ENCODE data around the gene SH3RF3.

Gene SH3RF3

DNA sequence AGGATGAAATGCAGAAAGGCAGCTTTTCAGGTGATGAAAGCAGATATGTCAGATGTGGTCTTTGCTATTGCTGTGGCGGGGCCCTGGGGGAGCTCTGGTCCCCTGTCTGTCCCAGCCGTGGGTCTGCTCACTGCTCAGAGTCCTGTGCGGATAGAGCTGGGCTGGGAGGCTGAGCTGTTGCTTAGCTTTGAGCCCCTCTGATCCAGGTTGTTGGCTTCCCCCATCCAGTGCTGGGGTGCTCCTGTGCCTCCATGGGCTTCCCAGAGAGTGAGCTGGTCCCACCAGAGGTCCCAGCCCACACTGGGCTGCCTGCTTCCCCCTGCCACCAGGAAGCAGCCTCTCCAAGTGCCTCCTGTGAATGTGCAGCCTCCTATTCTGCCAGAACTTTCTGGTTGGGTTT is 55.4 kb downstream of the SH3RF3 start:
- DNase-seq: peak; percentile 45

DNA sequence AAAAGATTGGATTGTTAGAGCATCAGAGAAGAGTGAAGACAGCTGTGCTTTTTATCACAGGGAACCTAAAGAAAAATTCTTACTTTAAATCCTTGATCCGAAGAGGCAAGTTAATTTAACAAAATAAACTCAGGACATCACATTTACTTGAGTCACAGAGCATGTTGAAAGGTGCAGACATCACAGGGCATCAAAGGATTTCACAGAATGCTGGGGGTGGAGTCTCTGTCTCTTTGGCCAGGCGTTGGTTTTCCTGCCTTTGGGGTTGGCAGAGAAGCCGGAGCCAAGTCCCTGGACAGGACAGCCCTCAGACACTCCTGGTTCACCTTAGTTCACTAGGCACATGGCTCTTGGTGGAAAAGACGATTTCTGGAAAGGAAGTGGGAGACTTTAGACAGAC is 56.3 kb downstream of the SH3RF3 start:
- peak; percentile 40 for DNase-seq

DNA sequence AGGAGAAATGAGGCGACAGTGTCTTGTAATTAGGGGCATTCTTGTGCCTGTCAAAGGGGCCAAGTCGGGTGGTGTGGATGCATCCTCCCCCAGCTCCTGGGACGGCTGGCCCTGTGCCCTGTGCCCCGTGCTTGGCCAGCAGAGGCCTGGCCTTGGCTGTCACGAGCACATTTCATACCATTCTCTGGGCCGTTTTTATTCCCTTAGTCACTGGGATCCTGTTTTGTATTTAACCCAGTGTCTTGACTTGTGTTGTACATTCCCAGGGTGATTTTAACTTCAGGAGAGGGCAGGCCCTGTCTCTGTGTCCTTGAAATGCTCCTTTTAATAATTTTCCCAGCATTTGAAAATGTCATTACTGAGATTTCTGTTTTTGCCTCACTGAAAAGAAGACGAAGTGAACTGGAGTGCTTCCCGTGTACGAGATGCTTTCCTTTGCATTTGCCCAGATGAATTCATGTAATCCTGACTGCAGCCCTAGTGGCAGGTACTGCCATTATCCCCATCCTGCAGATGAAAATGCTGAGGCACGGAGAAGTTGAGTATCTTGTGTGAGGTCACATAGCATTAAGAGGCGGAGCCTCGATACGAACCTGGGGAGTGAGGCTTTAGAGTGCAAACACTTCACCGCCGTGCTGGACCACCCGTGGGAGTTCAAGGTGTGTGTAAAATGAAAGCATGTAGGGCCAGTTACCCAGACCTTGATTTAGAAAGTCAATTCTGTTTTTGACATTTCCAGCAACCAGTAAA is 57.0 kb downstream of the SH3RF3 start:
- DNase-seq: peak; percentile 43

DNA sequence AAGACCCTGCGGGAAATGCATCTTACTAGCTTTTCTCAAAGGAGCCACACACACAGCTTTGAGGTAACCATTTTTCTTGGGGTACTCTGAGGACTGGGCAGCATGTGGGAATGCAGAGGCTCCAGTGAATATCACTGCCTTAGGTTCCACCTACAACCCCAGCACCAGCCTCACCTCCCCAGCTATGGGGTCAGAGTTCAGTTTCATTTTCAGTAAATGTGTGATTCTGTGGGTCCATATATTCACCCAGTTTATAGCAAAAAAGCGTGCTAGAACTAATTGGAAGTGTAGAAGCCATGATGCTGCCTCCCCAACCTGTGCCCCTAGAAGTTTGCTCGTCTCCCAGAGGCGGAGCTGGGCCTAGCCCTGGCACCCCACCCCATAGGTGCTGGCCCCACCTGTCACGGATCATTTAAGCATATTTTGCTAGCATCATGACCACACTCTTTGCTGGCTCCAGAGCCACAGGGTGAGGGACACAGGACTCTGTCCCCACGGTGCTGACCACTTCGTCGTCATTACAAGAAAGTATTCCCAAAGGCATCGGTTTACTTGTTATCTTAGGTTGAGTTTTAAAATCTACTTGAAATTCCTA is 57.7 kb downstream of the SH3RF3 start:
- DNase-seq: no peak

DNA sequence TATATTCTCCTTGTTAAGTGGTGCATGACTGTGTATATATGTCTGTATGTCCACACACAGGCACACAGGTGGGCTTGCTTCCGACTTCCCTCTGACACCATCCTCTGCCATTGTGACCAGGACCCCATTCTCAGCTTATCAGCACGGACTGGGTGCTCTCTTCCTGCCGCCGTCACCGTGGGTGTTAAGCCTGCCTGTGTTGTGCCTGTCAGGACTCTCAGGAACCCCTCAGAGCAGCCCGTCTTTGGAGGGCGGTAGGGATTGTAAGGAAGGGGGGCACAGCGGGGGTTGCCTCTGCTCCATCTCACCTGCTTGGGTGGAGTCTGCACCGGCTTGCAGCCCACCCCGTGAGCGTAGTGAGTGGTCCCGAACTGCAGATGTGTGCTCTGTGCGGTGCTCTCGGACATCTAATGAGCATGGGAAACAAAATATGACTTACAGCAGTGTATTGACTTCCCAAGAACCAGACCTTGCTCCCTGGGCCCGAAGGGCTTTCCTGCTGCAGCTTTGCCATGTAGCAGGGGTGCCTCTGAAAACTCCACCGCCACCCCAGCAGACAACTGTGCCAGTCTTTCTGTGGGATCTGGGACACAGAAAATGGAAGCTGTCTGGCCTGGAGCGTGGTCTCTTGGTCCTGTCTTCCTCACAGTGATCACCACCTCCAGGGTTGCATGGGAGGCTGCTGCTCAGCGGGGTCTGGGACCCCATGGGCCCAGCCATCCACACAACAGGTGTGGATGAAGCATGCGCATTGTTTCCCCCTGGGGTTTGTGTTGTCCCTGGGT is 58.9 kb downstream of the SH3RF3 start:
- DNase-seq: peak; percentile 33

DNA sequence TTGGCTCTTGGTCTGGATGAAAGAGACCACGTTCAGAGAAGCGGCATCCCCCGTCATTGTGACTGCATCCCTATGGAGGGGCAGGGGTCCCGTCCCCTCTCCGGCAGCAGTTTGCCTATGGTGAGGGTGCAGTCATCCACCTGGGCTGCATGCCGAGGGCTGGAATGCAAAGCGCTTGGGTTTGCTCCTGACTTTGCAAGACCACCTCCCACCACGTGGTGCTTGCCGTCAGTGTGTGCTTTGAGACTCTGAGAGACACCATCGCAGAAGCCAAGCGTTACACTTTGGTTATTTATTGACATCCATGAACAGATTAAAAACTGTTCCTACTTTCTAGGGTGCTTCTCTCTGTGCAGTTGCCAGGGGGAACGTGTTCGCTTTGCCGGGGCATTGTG is 59.5 kb downstream of the SH3RF3 start:
- DNase-seq: peak; percentile 33

DNA sequence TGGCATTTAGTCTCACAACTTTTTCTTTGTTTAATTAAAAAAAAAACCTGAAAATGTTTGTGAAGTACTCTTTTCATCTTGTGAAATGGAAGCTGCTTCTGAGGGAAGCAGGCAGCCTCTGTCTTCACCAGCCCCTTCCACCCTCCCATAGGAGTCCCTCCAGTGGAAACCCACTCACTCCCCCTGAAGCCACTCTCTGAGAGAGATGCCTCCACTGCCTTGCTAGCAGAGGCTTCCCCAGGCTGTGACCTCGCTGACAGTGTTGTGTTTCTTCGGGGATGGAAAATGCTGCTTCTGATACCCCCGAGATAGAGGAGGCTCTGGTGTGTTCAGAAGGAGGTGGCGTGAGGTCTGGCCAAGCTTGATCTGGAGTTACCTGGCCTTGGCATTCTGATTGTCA is 59.9 kb downstream of the SH3RF3 start:
- no peak for DNase-seq

DNA sequence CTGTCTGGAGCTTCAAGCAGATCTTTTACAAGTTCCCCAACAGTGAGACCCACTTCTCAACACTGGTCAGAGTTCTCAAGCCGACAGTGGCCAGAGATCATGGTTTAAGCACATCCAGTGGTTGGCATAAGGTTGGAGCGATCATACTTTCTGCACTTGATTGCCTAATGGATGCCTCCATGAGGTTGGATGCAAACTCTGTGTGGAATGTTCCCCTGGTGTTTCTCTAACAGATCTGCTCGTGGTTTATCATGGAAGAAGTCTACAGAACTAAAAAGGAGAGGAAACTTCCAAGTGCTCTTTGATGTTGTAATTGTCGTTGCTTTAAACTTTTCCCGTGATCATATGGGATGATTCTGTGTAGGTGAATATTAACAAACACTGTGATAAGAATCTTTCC is 60.7 kb downstream of the SH3RF3 start:
- peak; percentile 15 for DNase-seq

DNA sequence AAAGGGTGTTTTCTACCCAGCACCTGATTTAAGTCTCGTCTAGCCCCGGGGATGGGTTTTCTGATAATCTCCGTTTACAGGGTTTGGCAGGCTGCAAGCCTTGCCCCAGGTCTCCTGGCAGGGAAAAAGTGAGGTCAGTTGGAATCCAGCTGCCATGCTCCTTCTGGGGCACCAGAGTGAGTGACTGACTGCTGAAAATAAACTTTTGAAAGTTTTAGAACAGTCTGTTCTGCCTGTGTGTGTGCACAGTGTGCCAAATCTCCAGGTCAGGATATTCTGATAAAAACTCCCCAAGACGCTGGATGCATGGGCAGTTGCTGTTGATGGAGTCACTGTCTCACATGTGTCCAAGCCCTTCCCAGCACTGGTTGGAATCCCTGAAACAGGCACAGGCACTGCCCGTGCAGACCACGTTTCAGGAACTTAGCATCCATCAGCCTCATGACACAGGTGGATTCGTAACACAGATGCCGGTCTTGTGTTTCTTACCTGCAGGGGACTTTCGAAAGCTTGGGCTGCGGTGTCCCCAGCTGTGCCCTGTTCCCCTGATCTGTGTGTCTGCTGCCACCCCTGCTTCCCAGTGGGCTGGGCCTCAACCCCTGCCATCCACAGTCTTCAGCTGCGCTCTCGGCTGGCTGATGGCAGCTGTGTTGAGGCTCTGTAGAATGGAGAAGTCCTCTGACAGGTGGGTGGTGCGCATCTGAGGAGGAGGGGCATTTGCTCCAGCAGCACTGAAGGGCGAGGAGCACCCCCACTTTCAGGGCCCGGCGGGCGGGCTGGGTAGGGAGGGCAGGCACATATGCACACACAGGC is 65.0 kb downstream of the SH3RF3 start:
- peak; percentile 49 for DNase-seq

DNA sequence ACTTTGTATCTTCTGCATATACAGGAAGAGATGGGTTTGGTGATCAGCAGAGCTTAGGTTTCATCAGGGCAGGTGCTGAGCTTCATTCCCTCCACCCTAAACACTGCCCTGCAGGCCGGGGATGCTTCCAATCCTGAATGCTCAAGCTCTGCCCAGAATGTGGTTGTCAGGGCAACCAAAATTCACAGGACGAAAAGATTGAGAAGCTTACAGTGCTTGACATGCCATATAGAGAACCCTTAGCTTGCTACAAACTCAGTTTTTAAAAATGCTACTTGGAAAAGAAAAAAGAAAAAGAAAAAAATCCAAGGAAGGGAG is 65.6 kb downstream of the SH3RF3 start:
- no peak for DNase-seq

DNA sequence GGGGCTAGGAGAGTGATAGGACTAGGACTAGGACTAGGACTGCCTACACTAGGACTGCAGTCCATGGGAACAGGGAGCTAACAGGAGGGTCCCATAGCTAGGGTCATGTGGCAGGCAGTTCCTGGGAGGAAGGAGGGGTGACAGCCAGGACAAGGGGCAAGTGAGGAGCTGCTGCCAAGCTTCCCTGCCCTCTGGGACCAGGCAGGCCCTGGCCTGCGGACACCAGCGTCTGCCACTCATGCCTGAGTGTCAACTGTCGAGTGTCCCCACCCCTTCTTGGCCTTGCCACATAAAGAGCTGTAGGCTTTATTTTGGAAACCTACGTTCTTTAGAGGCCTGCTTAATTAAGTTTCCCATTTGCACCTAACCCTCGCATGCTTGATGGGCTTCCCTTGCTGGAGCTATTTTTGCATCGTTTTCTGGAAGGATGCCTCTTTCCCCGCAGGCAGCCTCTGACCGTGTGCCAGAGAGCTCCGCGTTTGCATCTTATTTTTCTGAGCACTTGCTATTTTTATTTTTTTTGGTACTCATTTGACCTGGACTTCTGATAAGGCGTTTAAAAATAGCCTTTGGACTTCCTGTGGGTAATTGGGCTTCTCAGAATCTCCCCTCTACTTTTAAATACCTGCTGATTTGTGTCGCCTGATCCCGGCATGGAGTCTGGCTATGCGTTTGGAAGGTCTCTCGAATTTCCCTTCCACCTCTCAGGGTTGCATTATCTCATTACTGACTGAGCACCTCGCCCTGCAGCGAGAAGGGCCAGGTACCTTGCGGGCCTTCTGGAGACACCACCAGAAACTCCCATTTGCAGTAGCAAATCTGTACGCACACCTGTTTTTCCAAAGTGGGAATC is 66.4 kb downstream of the SH3RF3 start:
- DNase-seq: peak; percentile 38

DNA sequence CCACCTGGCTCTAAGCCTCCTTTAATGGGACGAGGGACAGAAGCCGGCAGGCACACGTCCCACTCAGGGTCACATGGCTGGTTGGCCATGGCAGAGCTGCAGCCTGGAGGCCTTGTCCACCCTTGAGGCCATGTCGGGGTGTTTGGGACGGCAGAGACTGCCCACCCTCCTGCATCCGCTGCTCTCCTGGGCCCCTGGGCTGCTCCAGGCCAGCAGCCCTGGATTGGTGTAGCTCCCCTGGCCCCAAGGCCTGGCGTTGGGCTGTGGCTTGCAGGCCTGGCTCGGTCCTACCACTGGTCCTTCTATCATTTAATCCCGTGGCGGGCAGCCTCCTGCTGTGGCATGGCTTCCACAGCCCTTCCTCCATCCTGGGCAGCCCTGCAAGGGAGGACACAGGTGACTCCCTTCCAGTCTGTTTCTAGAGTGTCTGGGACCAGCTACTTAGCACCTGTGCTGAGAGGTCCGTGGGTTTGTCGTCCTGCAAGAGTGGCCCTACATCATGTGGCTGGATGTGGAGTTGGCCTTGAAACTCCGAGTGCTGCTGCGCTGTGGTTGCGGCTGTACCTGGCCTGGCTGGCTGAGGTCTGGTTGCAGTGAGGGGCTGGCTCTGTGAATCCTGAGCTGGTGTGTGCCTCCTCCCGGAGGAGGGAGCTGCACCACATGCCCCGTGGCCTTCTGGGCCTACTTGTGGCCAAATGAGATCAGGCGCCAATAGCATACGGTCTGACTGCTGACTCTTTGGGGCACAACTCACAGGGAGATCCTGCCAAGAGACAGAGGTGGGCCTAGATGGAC is 67.3 kb downstream of the SH3RF3 start:
- DNase-seq: peak; percentile 40

DNA sequence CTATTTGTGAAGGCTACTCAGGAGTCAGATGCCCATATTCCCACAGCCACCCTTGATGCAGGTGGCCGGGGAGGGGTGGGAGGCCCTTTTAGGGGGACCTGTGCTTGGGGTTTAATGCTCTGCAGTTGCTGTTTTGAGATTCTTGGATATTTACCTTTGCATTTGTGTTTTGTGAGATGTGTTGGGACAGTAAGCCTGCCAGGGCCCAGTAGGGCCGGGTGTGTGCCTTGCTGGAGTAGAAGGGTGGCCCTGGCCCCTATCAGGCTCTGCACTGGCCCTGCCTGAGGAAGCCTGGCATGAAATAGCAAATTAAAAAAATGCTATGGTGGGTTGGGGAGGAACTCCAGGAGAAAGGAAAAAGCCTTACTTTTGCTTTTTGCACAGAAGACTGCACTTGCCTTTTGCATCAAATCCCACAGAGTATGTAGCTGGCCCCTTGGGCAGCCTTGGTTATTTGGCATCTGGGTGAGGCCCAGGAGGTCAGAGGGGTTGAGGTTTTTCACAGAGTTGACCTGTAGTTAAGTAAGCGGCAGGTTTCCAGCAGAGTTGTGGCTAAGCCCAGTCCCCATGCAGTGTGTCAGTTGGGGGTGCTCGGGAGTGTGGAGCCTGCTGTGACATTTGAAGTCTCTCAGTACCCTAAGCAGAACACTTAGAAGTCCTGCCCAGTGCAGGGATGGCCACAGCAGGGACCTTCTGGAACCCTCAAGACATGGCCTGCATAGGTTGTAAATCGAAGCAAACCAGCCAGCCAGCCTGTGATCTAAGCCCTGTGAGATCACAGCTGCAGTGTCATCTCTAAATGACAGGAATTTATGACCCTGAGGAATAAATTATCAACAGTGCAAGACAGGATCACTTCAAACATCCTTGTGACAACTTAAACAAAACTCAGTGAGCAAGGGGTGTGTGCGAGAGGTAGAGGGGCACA is 68.8 kb downstream of the SH3RF3 start:
- peak; percentile 43 for DNase-seq

DNA sequence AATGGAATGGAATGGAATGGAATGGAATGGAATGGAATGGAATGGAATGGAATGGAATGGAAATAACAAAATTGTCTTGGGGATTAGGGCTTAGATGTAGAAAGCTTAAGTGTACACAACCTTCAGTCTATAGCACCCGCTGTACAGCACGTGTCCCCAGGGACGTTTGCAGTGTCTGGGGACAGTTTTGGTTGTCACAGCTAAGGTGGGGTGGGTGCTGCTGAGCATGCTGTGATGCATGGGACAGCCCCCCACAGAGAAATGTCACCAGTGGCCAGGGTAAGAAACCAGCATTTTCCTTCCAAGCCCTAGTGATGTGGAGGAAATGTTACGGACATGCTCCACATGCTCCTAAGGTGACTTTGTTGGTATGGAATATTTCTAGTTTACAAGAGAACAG is 70.8 kb downstream of the SH3RF3 start:
- DNase-seq: peak; percentile 35

DNA sequence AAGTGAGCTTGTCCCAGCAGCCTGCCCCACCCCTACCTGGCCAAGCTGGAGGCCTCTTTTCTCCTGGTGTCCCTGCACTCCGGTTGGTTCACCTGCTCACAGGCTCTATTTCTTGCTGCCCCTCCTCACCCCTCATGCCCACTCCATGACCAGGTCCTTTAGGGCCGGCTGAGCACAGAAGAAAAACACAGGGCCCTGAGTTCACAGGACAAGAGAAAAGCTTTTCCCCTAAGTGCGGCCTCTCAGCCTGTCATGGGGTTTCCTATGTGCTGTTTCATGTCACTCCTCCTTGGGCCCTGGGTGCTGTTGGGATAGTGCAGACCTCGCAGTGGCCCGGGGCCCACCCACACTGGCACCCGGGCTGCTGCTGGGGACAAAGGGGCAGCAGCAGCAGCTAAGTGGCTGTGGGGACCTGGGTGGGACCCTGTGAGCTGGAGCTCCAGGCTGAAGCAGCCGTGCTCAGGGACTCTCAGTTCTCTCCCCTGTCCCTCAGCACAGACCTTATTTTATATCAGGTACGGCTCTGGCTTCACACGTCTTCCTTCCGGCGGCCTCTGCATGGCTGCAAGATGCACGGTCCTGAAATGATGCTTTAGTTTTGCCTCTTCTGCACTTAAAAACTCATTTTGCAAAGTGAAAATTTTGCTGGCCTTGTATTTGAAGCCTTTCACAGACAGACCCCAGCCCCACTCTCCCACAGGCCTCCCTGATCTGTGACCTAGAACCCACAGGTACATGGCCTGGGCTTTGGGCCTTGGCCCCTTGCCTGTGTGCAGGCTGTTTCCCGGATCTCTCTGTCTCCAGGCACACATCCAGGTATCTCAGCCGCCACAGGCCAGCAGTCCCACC is 71.8 kb downstream of the SH3RF3 start:
- peak; percentile 24 for DNase-seq

DNA sequence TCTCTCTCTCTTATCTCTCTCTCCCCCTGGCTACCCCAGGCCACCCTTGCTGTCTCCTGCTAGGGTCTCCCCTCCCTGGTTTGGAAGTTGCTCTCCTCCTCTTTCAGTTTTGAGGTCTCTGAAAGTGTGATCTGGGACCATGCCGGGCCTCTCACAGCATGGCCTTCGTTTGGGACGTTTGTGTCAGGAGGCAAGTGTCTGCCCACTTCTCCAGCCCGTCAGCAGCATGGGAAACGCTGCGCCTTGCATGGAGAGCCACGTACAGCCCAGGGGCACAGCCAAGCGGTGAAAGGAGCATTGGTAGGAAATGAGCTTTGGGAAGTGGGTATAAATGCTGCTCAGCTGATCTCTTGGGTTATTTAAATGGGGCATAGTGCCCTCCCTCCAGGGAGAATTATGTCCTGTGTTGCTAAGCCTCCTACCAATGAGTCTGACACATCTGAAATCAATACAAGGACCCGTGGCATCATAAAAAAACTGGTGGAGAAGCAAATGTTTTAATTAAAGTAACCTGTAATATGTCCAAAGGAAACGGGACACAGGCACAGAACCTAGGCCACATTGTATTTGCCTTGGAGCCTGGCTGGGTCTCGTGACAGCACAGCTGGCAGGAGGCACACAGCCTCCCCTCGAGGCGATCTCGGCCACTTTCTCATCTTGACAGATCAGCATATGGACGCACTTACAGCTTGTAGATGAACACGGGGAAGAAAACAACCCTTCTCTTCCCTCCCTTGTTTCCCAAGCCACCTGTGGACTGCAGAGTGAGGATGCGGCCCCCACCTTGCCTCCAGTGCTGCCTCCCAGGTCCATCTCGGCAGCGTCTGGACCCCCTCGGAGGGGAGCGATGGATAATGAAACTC is 72.7 kb downstream of the SH3RF3 start:
- peak; percentile 44 for DNase-seq

DNA sequence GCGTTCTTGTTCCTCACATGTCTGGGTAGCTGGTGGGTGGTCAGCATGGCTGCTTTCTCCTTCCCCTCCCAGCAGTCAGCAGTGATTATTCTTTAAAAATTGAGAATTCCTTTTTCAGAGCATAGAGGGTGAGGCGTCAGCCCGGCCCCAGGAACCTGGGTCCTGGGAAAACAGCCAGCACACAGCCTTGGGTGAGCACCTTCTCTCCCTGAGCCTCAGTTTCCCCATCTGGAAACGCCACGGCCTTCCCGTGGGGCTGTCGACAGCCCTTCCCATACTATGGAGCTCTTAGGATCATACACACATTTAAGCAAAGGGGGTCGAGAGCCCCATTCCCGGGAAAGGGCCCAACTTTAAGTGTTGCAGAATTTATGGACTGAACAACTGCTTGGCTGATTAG is 73.5 kb downstream of the SH3RF3 start:
- DNase-seq: no peak

All from activated CD8-positive, alpha-beta memory T cell treated with anti-CD3 and anti-CD28 coated beads for 24 hours (primary cell).